Parietal lobe (tissue), 1 donor: ENCODE data around the gene BBS5. TPM values are rescaled to one million over a fixed set of nuclear protein-coding genes. Genes with fewer than 3 reads are reported as not detected.

Experiments used
- total RNA-seq: library from RNA; depleted of rRNA; stranded (reverse); fragments of >200 nt; gene quantifications from one replicate; pipeline ENCODE4 v1.2.3, GENCODE V29; 2014

Gene BBS5
- 21.9 TPM for total RNA-seq

DNA sequence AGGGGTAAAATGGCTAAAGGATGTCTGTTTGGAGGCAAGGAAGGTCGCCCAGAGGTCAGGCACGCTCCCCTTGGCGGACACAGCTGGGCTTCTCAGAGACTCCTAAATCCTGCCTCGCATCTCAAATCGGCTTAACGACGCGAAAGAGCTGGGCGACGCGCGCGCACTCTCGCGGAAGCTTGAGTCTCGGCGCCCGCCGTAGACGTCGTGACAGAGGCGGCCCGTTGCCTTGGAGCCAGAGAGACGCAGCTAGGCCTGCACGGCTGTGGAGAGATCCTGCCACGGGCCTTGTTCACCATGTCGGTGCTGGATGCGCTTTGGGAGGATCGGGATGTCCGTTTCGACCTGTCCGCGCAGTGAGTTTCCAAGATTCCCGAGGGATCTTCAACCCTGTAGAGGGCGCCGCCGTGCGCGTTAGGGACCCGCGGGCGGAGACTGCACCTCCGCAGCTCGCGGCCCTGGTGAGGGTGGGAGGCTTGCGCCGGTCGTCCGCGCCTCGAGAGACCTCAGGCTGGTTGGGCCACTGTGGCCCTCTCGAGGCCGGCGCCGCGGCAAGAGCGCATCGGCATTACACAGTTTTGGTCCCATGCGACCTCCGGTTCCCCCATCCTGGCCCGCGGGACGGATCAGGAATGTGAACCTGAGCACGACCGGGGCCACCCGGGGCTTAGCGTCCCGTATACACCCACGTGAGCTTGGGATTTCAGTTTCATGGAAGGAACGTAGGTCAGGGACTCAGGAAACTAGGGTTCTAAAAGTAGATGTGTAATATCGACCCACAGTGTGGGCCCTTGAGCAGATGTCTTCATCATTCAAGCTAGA lies at the start of gene BBS5:
Gene BBS5, plus strand, starts transcription at position 238 of the 822 bp plus-strand sequence. Its CDS starts 60 bp downstream, at position 298.

DNA sequence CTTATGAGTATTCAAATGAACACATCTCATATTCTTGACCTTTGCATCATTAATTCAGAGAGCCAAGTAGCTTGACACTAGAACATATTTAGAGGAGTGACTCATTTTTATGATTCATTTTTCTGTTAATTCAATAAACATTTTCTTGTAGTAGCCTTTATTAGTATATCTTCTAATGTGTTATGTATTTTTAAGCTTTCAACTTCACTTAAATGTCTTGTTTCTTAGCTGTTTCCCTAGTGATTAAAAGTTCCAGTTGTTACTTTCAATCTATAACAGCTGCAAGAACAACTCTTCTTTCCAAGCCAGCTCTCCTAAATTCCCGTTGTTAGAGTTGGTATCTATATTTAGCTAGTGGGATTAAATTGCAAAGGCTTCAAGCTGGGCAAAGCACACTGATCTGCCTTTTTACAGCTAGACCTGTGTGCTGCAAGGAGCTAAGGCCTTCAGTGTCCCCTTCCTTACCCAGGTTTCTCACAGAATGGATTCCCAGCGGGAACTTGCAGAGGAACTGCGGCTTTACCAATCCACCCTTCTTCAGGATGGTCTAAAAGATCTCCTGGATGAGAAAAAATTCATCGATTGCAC lies 30.1 kb downstream of the BBS5 start, which contains the start of gene KLHL41:
Gene KLHL41, plus strand, starts transcription at position 405 of the 588 bp plus-strand sequence. Its CDS starts 77 bp downstream, at position 482.

Other genes starting within 250 kb of the BBS5 start
- 1.3 TPM for gene LRP2, start 117.0 kb upstream of the BBS5 start, total RNA-seq
- gene KLHL41, start 30.2 kb downstream of the BBS5 start, total RNA-seq = 2.8 TPM
- gene FASTKD1, start 94.4 kb downstream of the BBS5 start, total RNA-seq = 77.6 TPM
- gene PPIG, start 104.9 kb downstream of the BBS5 start, total RNA-seq = 49.5 TPM
- 2.2 TPM for gene CFAP210, start 214.9 kb downstream of the BBS5 start, total RNA-seq
- 21.3 TPM for gene PHOSPHO2, start 215.0 kb downstream of the BBS5 start, total RNA-seq